Femur (tissue), 1 donor: ENCODE measurements around the gene KANSL1.
"Not testable (repeated sequence)": the region's sequence is repeated elsewhere in the genome, so short reads cannot be mapped to it uniquely, and the experiment has no call there.

Experiments used
- DNase-seq: peaks from one replicate; pipeline ENCODE4 v3.0.0-alpha.2; 2017

KANSL1 gene

DNA sequence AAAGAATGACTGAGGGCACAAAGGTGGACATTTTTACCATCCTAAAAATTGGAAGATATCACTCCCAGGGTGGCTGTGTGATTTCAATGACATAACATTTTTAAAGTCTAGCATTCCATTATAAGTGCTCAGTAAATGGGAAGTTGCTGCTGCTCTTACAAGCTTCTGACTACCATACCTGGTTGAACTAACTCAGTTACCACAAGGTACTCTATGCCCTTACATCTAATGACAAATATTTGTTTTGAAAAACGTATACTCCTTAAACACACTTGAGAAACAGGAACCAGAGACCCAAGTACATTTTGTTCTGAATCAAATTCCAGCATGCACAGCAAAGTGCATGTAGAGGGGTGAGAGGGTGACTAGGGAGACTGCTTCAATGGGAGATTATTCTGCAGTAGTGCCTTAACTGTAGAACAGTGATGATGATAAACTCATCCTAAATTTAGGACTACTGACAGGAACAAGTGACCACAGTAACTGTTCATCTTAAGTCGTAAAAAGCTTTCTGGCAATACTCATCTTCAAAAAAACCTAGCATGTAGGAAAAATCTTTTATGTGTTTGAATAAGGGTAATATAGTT is 83.5 kb downstream of the KANSL1 start:
- no peak for DNase-seq

DNA sequence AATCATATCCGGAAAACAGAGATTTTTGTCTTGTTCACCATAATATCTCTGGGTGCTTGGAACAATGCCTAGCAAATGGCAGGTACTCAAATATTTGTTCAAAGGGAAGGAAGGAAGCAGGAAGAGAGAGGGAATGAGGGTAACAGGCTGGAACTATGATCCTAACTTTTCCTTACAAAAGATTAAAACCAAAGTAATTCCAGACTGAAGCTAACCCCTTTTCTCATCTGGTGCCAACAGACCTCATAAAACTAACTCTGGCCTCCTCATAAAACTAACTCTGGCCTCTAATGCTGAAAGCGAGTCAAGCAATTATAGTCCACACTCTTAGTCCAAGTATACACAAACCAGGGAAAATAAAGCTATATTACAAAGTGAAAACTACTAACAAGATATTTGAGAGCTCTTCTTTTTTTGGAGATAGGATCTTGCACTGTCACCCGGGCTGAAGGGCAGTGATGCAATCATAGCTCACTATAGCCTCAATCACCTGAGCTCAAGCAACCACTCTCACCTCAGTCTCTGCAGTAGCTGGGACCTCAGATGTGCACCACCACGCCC is 84.6 kb downstream of the KANSL1 start:
- DNase-seq = no peak

DNA sequence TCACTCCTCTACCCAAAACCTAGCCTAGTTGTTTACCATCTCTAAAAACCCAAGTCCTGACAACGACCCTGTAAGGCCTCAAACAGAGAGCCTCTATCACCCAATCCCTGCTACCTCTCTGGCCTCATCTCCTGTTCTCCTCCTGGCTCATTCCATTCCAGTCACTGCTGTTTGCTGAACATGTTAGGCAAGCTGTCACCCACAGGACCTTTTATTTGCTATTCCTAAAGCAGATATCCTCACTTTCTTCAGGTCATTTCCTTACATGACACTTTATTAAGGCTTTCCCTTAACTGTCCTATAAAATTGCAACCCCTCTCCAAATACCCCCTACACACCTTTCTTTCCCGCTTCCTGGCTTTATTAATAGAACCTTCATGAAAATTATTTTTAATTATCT is 85.1 kb downstream of the KANSL1 start:
- no peak for DNase-seq

DNA sequence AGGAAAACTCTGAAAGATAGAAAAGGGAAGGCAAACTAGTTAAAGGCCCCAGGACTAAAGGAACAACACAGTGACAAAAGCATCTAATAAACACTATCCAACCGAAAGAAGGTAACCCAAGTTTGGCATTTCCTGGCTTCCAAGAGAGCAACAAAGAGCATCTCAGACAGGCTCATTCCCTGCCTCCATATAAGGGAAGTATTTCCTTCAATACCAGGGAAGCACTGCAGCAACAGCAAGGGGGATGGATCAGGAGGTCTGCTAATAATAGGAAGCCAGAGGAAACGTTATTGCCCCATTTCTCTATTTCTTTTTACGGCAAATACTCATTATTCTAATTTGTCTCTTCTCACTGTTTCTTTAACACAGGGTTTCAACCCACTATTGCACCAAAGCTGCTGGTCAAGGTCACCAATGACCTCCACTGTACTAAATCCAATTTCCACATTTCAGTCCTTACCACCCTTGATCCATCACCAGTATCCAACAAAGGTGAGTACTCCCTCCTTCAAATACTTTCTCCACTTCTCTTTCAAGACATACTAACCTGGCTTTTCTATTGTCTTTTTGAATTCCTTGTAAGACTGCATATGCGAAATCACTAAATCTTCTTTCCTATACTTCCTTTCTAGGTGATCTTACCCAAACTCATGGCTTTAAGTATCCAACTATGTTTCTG is 86.1 kb downstream of the KANSL1 start:
- no peak for DNase-seq

DNA sequence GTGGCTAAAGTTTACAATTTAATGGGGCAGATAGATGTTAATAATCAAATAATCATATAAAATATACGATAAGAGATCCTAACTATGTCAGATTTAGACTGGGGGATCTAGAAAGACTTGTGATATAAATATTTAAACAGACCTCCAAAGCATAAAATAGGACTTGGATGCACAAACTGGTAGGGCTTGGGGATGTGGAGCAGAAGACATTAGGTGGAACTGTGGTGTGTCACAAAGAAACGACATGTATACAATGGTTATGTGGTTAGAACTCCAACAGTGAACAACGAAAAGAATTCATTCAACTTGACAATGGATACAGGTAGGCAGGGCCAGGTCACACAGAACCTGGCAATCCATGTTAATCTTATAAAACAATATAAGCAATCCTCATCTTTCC is 90.4 kb downstream of the KANSL1 start:
- DNase-seq = not testable (repeated sequence)

DNA sequence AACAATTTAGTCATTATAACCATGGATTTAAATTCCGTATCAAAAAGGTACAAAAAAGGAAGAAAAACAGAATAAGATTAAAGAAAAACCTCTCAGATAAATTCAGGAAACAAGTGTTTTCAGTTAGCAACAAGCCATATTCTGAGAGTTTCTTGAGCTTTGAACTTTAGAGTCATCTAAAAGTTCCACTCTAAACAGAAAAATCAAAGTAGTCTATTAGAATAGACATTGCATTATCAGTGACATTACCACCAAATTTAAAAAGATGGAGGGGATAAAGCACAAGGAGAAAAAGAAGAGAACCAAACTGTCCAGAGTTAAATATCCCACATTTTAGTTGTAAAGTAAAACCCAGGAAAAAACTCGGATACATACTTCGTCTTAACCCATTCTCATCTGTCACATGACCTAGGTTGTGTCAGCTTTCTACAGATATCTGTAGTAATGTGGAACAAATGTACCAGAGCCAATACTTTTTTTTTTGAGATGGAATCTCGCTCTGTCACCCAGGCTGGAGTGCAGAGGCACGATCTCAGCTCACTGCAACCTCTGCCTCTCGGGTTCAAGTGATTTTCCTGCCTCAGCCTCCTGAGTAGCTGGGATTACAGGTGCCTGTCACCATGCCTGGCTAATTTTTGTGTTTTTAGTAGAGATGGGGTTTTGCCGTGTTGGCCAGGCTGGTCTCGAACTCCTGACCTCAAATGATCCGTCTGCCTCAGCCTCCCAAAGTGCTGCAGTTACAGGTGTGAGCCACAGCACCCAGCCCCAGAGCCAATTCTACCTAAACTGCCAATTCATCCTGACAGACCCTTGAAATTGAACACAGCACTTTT is 91.2 kb downstream of the KANSL1 start:
- not testable (repeated sequence) for DNase-seq

DNA sequence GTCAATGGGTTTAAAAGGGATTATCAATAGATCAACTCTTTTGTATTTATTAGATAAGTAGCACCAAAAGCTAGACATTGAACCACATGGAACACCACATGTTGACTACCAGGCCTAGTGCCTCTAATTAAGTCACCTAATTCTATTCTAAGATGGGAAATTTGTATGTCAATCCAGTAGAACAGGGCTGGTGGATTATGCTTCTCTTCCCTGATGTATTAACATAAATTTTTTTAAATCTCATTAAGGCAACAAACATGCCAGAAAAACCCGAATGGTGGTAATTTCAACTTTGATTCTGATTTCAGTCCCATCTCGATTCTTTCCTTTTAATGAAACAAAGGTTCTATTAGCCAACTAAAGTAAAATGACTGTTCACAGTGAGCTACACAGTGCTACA is 92.6 kb downstream of the KANSL1 start:
- DNase-seq = no peak

DNA sequence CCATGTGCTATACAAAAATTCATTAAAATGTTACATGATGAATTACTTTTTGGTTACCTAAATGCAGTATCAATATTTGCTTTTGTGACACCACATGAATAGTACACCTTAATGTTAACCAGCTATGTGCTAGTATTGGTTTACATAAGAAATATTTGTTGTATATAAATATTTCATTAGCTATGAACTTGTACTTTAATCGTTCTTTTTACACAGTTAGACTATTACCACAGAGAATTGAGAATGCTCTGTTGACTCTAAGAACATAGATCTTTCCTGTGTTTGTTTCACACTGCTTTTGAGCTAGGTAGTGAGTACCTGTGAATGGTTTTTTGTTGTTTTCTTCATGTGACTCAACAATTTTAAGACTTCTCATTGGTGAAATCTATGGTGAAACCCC is 93.4 kb downstream of the KANSL1 start:
- DNase-seq = no peak

DNA sequence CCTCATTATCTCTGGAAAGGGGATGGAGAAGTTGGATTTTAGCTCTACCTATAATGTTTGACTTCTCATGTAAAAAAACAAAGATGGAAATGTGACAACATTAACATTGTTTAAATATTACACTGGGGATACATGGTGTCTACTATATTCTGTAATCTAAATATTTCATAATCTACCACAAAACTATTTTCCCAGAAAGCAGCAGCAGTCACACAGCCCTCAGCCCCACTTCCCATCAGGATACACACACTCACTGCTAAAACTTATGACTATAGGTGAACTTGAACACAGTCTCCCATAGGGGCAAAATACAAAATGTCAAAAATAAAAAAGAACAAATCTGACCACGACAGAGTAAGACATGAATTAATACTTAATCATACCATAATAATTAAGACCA is 95.7 kb downstream of the KANSL1 start:
- no peak for DNase-seq

DNA sequence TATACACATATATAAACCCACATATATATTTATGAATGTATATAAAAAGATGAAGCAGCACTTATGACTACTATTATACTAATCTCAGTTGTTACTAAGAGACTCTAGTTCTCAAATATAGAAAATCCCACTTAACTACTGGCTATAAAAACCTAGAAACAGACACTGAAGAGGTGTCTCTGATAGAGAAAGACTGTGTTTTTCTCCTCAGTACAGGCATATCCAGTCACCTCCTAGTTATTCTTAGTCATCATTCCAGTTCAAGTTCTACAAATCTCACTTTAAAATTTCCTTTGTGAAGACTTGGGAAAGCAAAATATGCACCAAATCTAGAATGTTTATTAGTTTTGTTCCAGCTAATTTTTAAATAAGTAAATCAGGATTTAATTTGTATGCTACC is 100.2 kb downstream of the KANSL1 start:
- no peak for DNase-seq

DNA sequence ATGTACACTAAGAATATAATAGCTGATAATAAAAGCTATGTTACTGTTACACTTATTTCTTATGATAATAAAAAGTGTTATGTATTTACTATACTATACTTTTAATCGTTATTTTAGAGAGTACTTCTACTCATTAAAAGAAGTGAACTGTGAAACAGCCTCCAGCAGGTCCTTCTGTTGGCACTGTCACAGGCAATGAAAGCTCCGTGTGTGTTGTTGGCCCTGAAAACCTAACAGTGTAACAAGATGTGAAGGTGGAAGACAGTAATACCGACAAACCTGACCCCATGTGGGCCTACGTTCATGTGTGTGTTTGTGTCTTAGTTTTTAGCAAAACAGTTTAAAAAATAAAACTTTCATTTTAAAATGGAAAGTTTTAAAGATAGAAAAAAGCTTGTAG is 102.4 kb downstream of the KANSL1 start:
- no peak for DNase-seq

DNA sequence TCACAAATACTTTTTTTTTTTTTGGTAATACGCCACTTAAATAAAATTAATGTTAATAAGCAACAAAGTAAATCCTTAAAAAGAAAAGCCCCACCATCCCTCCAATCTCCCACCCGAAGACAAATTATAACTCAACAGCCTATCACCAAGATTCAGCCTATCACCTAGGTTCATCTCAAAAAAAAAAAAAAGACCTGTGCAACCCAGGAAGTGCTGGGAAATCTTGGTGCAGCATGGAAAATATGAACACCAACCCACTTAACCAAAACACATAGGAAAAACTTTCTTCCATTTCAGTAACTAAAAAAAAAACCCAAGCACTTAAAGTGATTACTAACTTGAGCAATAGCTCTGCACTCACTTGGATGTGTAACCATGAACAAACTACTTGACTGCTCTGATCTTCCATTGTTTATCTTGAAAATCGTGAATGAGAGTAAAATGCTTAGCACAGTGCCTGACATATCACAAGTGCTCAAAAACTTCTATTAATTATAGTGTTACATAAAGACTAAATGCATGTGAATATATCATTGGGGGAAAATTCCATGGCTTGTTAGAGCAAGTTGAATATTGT is 103.8 kb downstream of the KANSL1 start:
- DNase-seq = no peak

DNA sequence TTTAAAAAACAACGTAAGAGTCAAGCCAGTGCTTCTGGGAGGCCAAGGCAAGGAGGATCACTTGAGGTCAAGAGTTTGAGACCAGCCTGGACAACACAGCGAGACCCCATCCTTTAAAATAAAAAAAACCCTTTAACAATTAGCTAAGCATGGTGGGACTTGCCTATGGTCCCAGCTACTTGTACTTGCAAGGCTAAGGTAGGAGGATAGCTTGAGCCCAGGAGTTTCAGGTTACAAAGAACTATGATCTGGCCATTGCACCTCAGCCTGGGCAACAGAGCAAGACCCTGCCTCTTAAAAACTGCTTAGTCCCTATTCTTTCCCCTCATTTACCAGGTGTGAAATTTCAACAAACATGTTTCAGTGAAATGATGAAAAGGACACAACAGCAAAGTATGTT is 104.6 kb downstream of the KANSL1 start:
- DNase-seq = no peak

DNA sequence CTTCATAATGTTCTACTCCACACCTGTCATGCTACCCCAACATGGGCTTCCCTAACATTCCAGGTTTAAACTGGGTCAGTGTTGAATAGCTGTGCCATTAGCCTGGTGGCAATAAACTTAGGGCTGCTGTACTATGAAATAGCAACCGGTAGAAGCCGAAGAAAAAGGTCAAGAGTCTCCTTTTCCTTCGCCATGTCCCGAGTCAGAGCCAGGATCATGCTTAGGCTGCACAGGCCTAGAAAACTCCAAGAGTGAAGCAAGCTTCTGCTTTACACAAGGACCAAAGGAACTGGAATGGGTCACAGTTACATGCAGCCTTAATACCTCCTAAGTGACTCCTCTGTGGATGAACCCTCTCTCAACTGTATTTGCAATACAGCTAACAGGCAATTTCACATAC is 105.4 kb downstream of the KANSL1 start:
- not testable (repeated sequence) for DNase-seq

DNA sequence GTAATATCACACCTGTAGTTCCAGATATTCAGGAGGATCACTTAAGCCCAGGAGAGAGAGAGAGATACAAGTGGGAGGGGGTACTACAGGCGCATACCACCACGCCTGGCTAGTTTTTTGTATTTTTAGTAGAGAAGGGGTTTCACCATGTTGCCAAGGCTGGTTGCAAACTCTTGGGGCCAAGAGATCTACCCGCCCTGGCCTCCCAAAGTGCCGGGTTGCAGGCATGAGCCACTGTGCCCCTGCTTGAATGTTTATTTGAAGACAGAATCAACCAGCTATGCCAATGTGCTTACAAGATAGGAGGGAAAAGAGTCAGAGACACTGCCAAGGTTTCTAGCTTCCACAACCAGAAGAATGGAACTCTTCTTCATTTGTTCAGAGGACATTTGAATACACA is 106.4 kb downstream of the KANSL1 start:
- DNase-seq = no peak

DNA sequence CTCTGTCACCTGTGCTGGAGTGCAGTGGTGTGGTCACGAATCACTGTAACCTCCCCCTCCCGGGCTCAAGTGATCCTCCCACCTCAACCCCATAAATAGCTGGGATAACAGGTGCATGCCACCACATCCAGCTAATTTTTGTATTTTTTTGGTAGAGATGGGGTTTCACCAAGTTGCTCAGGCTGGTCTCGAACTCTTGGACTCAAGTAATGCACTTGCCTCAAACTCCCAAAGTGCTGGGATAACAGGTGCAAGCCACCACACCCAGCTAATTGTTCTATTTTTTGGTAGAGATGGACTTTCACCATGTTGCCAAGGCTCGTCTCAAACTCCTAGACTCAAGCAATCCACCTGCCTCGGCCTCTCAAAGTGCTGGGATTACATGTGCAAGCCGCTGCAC is 107.7 kb downstream of the KANSL1 start:
- DNase-seq = no peak

DNA sequence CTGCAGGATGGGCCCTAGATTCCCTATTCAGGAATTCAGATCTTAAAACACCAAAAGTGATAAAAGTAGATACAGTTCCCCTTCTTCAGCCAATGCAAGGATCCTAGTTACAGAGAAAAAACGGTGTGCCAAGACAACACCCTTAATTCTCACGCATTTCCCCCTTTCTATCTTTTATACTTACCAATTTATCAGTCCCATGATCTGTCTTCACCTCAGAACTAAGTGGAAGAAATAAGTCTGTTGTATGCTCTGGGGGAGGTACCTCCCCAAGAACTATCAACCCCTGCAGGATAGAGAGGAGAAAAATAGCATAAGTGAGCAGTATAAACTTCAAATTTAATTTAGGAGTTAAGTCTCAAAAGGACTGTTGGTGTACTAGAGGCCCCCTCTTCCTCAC is 111.0 kb downstream of the KANSL1 start:
- DNase-seq = no peak

DNA sequence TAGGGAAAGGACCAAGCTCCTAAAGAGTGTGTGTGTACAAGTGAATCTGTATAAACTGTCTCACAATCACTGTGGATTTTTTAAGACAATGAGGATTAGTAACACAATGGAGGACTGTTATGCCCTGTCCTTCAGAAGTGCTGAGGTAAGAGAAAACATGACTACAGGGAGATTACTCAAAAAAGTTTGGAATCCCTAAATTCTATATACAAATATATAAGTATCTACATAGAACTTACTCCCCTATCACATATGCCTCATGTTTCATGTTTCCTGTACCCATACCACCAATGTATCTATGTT is 112.3 kb downstream of the KANSL1 start:
- DNase-seq = no peak

DNA sequence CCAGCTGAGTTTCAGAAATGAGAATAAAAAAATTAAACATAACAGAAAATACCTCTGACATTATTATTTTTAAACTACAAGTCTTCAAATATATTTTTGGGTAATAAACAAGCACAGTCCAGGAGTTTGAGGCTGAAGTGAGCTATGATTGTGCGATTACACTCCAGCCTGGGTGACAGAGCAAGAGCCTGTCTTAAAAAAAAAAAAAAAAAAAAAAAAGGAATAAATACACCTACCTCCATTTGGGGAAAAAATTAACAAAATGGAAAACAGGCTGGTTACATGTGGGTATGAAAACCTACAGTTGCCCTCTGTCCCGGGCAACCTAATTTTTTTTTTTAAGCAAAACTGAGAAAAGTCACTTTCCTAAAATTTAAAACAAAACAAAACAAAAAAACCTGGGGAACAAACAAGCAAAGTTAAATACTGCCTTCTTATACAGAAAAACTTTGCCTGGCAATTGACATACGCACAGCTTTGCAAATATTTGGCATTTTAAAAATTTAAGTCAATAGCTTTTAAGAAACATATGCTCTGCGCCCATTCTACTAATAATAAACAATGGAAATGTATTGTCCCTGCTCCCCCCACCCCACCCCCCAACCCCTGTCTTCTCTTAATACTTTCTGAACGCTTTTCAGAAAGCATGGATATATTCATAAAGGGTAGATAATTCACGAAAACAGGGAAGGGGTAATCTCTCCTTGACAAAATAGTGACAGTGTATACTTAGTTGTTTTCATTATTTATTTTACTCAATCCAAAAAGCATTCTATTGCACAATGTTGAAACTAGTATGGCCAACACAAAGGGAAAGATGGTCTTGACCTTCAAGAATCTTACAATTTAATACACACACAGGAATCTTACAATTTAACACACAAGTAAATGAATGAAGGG is 112.9 kb downstream of the KANSL1 start:
- DNase-seq = no peak

DNA sequence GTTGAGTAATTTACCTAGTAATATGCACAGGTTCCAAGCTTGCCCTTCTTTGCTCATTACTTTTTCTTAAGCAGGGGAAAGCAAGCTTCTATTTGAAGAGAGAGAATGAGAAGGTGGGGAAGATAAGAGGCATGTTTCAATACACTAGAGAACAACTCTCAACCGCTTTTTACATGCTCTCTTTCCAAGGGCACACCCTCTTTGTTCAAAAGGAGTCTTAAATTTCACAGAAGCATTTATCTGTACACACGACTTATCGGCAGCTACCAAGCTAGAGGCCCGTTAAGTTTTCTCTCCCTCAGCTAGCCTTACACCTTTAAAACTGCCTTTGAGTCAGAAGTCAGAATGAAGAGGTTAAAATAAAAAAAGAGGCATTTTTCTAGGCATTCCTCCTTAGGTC is 114.6 kb downstream of the KANSL1 start:
- DNase-seq = no peak

DNA sequence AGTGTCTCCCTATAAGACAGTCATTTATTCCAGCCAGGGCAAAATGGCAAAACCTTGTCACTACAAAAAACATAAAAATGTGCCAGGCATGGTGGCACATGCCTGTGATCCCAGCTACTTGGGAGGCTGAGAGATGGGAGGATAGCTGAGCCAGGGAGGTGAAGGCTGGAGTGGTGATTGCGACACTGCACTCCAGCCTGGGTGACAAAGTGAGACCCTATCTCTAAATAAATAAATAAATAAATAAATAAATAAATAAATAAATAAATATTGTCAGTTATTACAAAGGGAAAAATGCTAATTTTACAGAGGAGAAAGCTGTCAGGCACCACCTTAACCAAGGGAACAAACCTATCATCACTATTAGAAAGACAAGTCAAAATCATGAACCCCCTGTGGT is 118.7 kb downstream of the KANSL1 start:
- no peak for DNase-seq

DNA sequence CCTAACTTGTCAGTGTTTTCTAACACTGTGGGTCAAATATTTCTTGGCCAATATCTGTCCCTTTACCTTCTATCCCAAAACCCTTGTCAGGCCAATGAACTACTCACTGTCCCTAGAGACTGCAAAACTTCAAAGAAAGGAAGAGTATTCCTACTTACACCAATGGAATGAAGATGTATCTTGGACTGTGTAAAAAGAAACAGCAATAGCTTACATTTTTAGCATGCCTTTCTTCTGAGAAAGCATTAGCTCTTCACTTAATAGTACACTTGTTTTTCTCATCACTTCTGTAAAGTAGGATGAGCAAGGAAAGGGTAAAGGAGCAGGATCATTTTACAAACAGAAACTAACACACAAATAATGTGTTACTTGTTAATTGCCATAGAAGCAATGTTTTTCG is 120.2 kb downstream of the KANSL1 start:
- no peak for DNase-seq

DNA sequence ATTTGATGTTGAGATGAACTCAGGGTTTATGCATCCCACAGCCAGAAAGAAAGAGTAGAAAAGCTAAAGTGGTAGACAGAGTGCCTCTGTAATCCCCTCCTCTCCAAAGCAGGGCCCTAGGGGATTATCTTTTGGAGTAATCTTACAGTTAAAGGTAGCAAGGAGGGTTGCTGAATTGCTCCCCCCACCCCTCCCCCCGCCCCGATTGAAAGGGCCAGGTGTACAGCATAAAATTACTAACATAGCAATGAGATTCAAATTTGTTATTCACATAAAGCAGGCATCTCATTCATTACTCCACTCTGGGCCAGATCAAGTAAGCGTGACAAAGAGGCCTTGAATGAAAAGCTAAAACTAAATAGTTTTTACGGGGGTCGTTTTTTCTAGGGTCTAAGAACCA is 121.4 kb downstream of the KANSL1 start:
- no peak for DNase-seq
